ENCODE measurements around the gene ENTR1. TPM values are rescaled to one million over a fixed set of nuclear protein-coding genes. Genes with fewer than 3 reads are reported as not detected.

The ENTR1 gene
- total and polyA plus RNA-seq, 2 experiments from 2014 or later: 25.6 to 30.2 TPM

DNA sequence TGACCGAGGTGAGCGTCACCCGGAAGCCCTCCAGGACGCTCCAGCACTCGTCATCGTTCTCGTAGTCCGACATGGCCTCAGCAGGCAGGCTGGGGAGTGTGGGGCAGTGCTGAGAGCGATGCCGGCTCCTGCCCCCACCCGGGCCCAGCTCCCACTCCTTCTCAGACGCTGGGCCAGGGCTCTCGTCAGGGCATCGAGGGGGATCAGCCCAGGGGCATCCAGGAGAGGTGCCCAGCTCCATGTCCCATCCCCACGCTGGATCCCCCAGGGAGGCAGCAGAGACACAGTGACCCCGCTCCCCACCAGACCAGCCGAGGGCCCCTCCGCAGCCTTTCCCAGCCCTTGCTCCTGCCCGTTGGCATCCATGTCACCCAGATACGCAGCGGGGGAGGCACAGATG is 38.4 kb downstream of the ENTR1 start:
- TF ChIP-seq CTCF (IDR thresholded peaks at IDR 0.05; ENCODE audit: low read depth, low read length): no peak
- Histone ChIP-seq H3K4me3 (no peak overlapping the region), H3K27me3 (no peaks in the 10 kb centered on the region), H3K9me3 (ENCODE audit: low read depth) (no peaks in the 10 kb centered on the region), H3K36me3 (peaks cover 3% of the 10 kb centered on the region), H3K4me1 (ENCODE audit: low read depth) (no peaks in the 10 kb centered on the region), H3K27ac (no peak overlapping the region)
- no peak for DNase-seq (ENCODE audit: low read depth in 1 of 2, low spot score in 1 of 2)

GRCh38 chr9:136371533-136371880 is 38.9 kb downstream of the ENTR1 start:
- Histone ChIP-seq H3K36me3 (peaks cover 3% of the 10 kb centered on the region), H3K4me3 (no peak overlapping the region), H3K9me3 (ENCODE audit: low read depth) (no peaks in the 10 kb centered on the region), H3K27me3 (no peaks in the 10 kb centered on the region), H3K27ac (no peak overlapping the region), H3K4me1 (ENCODE audit: low read depth) (no peaks in the 10 kb centered on the region)
- no peak for DNase-seq (ENCODE audit: low read depth in 1 of 2, low spot score in 1 of 2)
- TF ChIP-seq CTCF (IDR thresholded peaks at IDR 0.05; ENCODE audit: low read depth, low read length): no peak

- no peak overlapping the region for H3K27ac ChIP-seq
- TF ChIP-seq CTCF (IDR thresholded peaks at IDR 0.05; ENCODE audit: low read depth, low read length): no peak
- H3K4me1 ChIP-seq (ENCODE audit: low read depth): no peaks in the 10 kb centered on the region
- no peaks in the 10 kb centered on the region for H3K27me3 ChIP-seq
- no peak overlapping the region for H3K4me3 ChIP-seq
- peaks cover 3% of the 10 kb centered on the region for H3K36me3 ChIP-seq
- no peak for DNase-seq (ENCODE audit: low read depth in 1 of 2, low spot score in 1 of 2)
- no peaks in the 10 kb centered on the region for H3K9me3 ChIP-seq (ENCODE audit: low read depth)
Measured at GRCh38 chr9:136370687-136371532, 39.5 kb downstream of the ENTR1 start.

DNA sequence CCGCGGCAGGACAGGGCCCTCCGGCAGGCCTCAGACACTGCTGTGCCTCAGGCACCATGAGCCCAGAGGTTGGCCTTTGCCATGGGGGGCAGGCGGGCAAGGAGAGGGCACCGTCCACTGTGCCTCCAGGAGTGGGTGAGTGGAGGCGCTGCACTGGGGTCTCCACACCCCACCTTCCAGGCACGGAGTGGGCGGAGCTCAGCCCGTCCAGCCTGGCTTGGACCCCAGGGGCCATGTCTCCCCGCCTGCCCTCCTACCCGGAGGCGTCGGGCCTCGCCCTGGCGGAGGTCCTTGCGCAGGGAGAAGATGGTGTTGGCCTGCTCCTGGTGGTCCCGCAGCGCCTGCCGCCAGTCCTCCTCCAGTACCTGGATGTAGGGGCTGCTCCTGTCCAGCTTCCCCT is 40.4 kb downstream of the ENTR1 start:
- Histone ChIP-seq H3K9me3 (ENCODE audit: low read depth) (no peaks in the 10 kb centered on the region), H3K4me3 (no peak overlapping the region), H3K27ac (no peak overlapping the region), H3K27me3 (no peaks in the 10 kb centered on the region), H3K4me1 (ENCODE audit: low read depth) (no peaks in the 10 kb centered on the region), H3K36me3 (no peaks in the 10 kb centered on the region)
- TF ChIP-seq CTCF (IDR thresholded peaks at IDR 0.05; ENCODE audit: low read depth, low read length): no peak
- no peak for DNase-seq (ENCODE audit: low read depth in 1 of 2, low spot score in 1 of 2)

- Histone ChIP-seq H3K27ac (no peak overlapping the region), H3K27me3 (no peaks in the 10 kb centered on the region), H3K4me3 (no peak overlapping the region), H3K9me3 (ENCODE audit: low read depth) (no peaks in the 10 kb centered on the region), H3K36me3 (no peaks in the 10 kb centered on the region), H3K4me1 (ENCODE audit: low read depth) (no peaks in the 10 kb centered on the region)
- DNase-seq (ENCODE audit: low read depth in 1 of 2, low spot score in 1 of 2): no peak
- TF ChIP-seq CTCF (IDR thresholded peaks at IDR 0.05; ENCODE audit: low read depth, low read length): no peak
Measured at GRCh38 chr9:136368190-136368589, 42.2 kb downstream of the ENTR1 start.

Measured in cardiac muscle cell (in vitro differentiated cells and primary cell).